ENCODE results near the gene PRDM16.

GRCh38 chr1:3482378-3482849, 413.4 kb downstream of the PRDM16 start:
- TF ChIP-seq CTCF (IDR thresholded peaks at IDR 0.05): peak in 3 of 5 experiments; percentile 5 to 36 (median 18)
- TF ChIP-seq POLR2A (IDR thresholded peaks at IDR 0.05): no peak
- TF ChIP-seq POLR2AphosphoS5 (IDR thresholded peaks at IDR 0.05): no peak
- TF ChIP-seq EP300 (IDR thresholded peaks at IDR 0.05; ENCODE audit: low read depth): no peak
